Nephron (organoid): ENCODE data around the gene ICE2.

ENCODE experiments used
- H3K27ac Mint-ChIP-seq, 3 experiments: 2 replicates each; pipeline ENCODE4 v1.8.0; 2020; ENCODE audit warnings: mixed read lengths in 3 of 3, mild to moderate bottlenecking in 2 of 3, moderate library complexity in 1 of 3
- H3K27me3 Mint-ChIP-seq: 2 replicates; pipeline ENCODE4 v1.8.0; 2021; ENCODE audit warnings: low read depth, mild to moderate bottlenecking, moderate library complexity, mixed read lengths
- H3K36me3 Mint-ChIP-seq: 2 replicates; pipeline ENCODE4 v1.8.0; 2020; ENCODE audit warnings: low read depth, mixed read lengths
- H3K4me1 Mint-ChIP-seq: 2 replicates; pipeline ENCODE4 v1.8.0; 2020; ENCODE audit warnings: mixed read lengths
- H3K4me3 Mint-ChIP-seq, 3 experiments: 2 replicates each; pipeline ENCODE4 v1.8.0; 2020; ENCODE audit warnings: mild to moderate bottlenecking in 3 of 3, mixed read lengths in 3 of 3, moderate library complexity in 2 of 3
- H3K9me3 Mint-ChIP-seq: 2 replicates; pipeline ENCODE4 v1.8.0; 2020; ENCODE audit warnings: mixed read lengths
- TF ChIP-seq, protein P1 (sequence below), 3 experiments: fragments of 200-600 bp; sonication (generic); IDR thresholded peaks; one replicate each; pipeline ENCODE4 v1.5.0; 2021; ENCODE audit warnings: antibody characterized with exemption in 3 of 3; ENCODE audit not compliant: unreplicated experiment in 3 of 3

ICE2 gene

GRCh38 chr15:60399931-60400330 is 79.0 kb downstream of the ICE2 start:
- TF ChIP-seq, protein P1, sequence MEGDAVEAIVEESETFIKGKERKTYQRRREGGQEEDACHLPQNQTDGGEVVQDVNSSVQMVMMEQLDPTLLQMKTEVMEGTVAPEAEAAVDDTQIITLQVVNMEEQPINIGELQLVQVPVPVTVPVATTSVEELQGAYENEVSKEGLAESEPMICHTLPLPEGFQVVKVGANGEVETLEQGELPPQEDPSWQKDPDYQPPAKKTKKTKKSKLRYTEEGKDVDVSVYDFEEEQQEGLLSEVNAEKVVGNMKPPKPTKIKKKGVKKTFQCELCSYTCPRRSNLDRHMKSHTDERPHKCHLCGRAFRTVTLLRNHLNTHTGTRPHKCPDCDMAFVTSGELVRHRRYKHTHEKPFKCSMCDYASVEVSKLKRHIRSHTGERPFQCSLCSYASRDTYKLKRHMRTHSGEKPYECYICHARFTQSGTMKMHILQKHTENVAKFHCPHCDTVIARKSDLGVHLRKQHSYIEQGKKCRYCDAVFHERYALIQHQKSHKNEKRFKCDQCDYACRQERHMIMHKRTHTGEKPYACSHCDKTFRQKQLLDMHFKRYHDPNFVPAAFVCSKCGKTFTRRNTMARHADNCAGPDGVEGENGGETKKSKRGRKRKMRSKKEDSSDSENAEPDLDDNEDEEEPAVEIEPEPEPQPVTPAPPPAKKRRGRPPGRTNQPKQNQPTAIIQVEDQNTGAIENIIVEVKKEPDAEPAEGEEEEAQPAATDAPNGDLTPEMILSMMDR (IDR thresholded peaks at IDR 0.05; ENCODE audit: unreplicated experiment in 3 of 3) = no peak
- Mint-ChIP-seq H3K9me3 (peaks cover 2% of the 10 kb centered on the region), H3K4me1 (peaks cover 54% of the 10 kb centered on the region)

DNA sequence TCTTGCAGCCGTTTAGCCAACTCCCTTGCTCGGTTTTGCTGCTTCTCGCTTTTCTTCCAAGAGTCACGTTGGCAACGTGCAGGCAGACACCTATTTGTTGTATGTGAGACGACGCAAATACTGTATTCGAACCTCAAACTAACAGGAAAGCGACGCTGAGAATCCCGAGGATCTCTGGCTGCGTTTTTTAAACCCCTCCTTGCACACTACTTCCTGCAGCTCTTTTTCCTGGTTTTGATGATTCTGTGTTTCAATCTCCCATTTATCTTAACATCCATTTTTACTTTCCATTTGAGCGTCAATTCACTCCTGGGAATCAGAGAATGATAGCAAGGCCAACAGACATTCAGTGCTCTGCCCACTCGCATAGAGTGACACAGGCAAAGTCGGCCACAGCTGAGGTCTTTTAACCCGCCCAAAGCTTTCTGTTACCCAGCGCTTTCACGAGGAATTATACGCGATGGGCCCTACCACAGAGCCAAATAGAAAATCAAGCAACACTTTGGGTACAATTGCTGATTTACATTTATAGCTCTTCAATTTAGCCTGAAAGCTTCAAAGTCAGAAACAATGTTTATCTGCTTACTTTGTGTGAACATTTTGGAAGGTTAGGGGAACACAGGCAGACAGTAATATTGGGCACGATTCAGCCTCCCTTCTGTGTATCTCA is 79.6 kb downstream of the ICE2 start:
- Mint-ChIP-seq H3K9me3 (peaks cover 2% of the 10 kb centered on the region), H3K4me1 (peaks cover 59% of the 10 kb centered on the region), H3K27me3 (peaks cover 5% of the 10 kb centered on the region), H3K4me3 (peak overlapping the region; percentile 77 to 87 (median 86)), H3K36me3 (peaks cover 9% of the 10 kb centered on the region), H3K27ac (peak overlapping the region; percentile 98 to 100 (median 99))
- TF ChIP-seq, protein P1 (IDR thresholded peaks at IDR 0.05; ENCODE audit: unreplicated experiment in 3 of 3) = no peak

More at GRCh38 chr15:60399931-60400330, 79.0 kb downstream of the ICE2 start:
- Mint-ChIP-seq H3K4me3 (peak overlapping the region; percentile 77 to 87 (median 86)), H3K36me3 (peaks cover 5% of the 10 kb centered on the region), H3K27ac (peak overlapping the region; percentile 98 to 100 (median 99)), H3K27me3 (peaks cover 5% of the 10 kb centered on the region)

GRCh38 chr15:60397772-60398445 is 81.0 kb downstream of the ICE2 start, which contains the start of gene ANXA2:
Gene ANXA2 (minus strand): TSS chr15:60397986. CDS start chr15:60386075, 11,911 bp downstream.
- Mint-ChIP-seq H3K27ac (peak within 1 kb of the TSS; percentile 98 to 100 (median 99)), H3K9me3 (peaks cover 2% of the 10 kb centered on the region), H3K36me3 (peaks cover 10% of the 10 kb centered on the region), H3K27me3 (peaks cover 5% of the 10 kb centered on the region), H3K4me1 (peaks cover 70% of the 10 kb centered on the region), H3K4me3 (peak within 1 kb of the TSS; percentile 87 to 98 (median 98))
- TF ChIP-seq, protein P1 (IDR thresholded peaks at IDR 0.05; ENCODE audit: unreplicated experiment in 3 of 3) = no peak

GRCh38 chr15:60396958-60397771 is 81.8 kb downstream of the ICE2 start:
- Mint-ChIP-seq H3K4me1 (peaks cover 71% of the 10 kb centered on the region), H3K9me3 (peaks cover 2% of the 10 kb centered on the region), H3K27ac (peak overlapping the region; percentile 98 to 99 (median 99)), H3K36me3 (peaks cover 10% of the 10 kb centered on the region), H3K4me3 (peak overlapping the region; percentile 87 to 98 (median 98)), H3K27me3 (peaks cover 5% of the 10 kb centered on the region)
- TF ChIP-seq, protein P1 (IDR thresholded peaks at IDR 0.05; ENCODE audit: unreplicated experiment in 3 of 3) = no peak

DNA sequence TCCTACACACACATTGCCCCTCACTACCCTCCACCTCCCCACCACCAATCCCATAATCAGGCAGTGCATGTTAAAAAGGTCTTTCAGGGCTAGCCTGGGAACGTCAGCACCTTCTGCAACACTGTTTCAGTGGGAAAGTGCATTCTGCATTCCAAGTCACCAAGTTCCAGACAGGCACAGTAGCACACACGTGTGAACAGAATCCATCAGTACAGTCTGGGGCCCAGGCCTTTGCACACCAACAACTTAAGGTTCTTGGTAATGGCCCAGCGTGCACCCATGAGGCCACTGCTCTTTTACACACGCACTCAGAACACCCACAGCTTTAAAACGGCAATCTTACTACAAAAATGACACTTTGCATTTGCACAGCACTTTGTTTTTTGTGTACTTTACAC is 82.4 kb downstream of the ICE2 start:
- Mint-ChIP-seq H3K36me3 (peaks cover 13% of the 10 kb centered on the region), H3K27me3 (peaks cover 5% of the 10 kb centered on the region), H3K9me3 (peaks cover 2% of the 10 kb centered on the region), H3K27ac (peak overlapping the region; percentile 98 to 99 (median 99)), H3K4me3 (peak overlapping the region; percentile 87 to 98 (median 98)), H3K4me1 (peaks cover 70% of the 10 kb centered on the region)
- TF ChIP-seq, protein P1 (IDR thresholded peaks at IDR 0.05; ENCODE audit: unreplicated experiment in 3 of 3) = no peak
